Bronchus fibroblast of lung (primary cell): ENCODE data around the gene ST3GAL4. TPM values are rescaled to one million over a fixed set of nuclear protein-coding genes. Genes with fewer than 3 reads are reported as not detected.

Source experiments
- total RNA-seq: library from RNA; depleted of rRNA; stranded (reverse); fragments of >200 nt; gene quantifications from 2 replicates; pipeline ENCODE4 v1.2.3, GENCODE V29; 2015

ST3GAL4 gene, protein sequence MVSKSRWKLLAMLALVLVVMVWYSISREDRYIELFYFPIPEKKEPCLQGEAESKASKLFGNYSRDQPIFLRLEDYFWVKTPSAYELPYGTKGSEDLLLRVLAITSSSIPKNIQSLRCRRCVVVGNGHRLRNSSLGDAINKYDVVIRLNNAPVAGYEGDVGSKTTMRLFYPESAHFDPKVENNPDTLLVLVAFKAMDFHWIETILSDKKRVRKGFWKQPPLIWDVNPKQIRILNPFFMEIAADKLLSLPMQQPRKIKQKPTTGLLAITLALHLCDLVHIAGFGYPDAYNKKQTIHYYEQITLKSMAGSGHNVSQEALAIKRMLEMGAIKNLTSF
- total RNA-seq = 31.3 and 31.7 TPM in 2 replicates

DNA sequence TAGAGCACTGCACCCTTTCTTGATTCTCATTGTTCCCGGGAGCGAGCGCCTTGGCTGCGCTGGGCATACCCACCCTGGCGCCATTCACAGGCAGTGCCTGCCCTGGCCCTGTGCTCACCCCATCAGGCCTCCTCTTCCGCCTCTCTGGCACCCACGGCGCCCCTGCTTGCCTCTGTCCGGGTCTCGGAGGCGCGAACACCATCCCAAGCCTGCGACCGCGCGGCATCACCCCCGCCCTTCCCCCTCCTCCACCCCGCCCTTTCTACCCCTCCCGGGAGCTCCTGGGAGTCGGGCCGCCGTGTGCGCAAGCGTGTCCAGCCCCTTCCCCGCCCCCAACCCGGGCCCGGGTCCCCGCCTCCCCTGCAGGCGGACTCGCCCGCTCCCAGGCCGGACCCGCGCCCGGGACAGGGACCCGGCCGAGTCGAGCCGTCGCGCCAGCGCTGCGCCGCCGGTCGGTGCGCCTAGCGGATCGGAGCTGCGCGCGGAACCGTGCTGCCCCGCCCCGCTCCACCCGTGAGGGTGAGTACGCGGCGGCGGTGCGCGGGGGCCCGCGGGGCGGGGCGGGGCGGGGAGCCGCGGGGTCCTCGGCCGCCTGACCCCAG, at the start of gene ST3GAL4:
TSS of gene ST3GAL4 (plus strand) at position 363 of the 602 bp plus-strand sequence. CDS start 50,470 bp downstream, outside the sequence.

Other genes with a start within 250 kb of the ST3GAL4 start
- 15.0 and 18.6 TPM in 2 replicates for gene RPUSD4, start 144.0 kb upstream of the ST3GAL4 start, total RNA-seq
- 14.4 and 19.8 TPM in 2 replicates for gene FAM118B, start 143.9 kb upstream of the ST3GAL4 start, total RNA-seq
- 90.5 and 98.9 TPM in 2 replicates for gene SRPRA, start 86.8 kb upstream of the ST3GAL4 start, total RNA-seq
- 22.3 and 31.1 TPM in 2 replicates for gene FOXRED1, start 86.5 kb upstream of the ST3GAL4 start, total RNA-seq
- 3.5 and 3.7 TPM in 2 replicates for gene TIRAP, start 72.6 kb upstream of the ST3GAL4 start, total RNA-seq
- 28.1 and 30.3 TPM in 2 replicates for gene DCPS, start 51.6 kb upstream of the ST3GAL4 start, total RNA-seq